Measurements from ENCODE around the gene MCM8. TPM values are rescaled to one million over a fixed set of nuclear protein-coding genes. Genes with fewer than 3 reads are reported as not detected.

Gene MCM8
- polyA plus RNA-seq, 1 donor from 2014 or later: 5.1 TPM

GRCh38 chr20:5973172-5973571 lies 22.7 kb downstream of the MCM8 start:
- Histone ChIP-seq H3K9me3 (ENCODE audit: low read length) (no peaks in the 10 kb centered on the region), H3K27ac (ENCODE audit: low read length) (no peak overlapping the region), H3K79me2 (replicated peaks; ENCODE audit: insufficient read depth, low read length) (no peaks in the 10 kb centered on the region), H2AFZ (ENCODE audit: low read depth, low read length) (no peak overlapping the region), H4K20me1 (ENCODE audit: insufficient read depth) (no peaks in the 10 kb centered on the region), H3K9me2 (ENCODE audit: insufficient read depth, low read length) (no peaks in the 10 kb centered on the region), H3F3A (ENCODE audit: insufficient read depth, low read length, poor library complexity, severe bottlenecking) (no peaks in the 10 kb centered on the region), H3K4me2 (ENCODE audit: low read length) (no peak overlapping the region), H3K36me3 (ENCODE audit: insufficient read depth, low read length) (no peaks in the 10 kb centered on the region), H3K4me3 (ENCODE audit: low read length) (no peak overlapping the region), H3K9ac (ENCODE audit: low read length) (no peak overlapping the region), H3K27me3 (ENCODE audit: insufficient read depth, low read depth, low read length) (no peaks in the 10 kb centered on the region)
- no peak for TF ChIP-seq EP300 (conservative IDR thresholded peaks at IDR 0.05; ENCODE audit: poor library complexity, severe bottlenecking)
- no peak for TF ChIP-seq REST (IDR thresholded peaks at IDR 0.05; ENCODE audit: borderline replicate concordance)
- TF ChIP-seq SMC3 (conservative IDR thresholded peaks at IDR 0.05; ENCODE audit: poor library complexity): no peak
- no peak for TF ChIP-seq MXI1 (conservative IDR thresholded peaks at IDR 0.05; ENCODE audit: poor library complexity, severe bottlenecking)
- no peak for TF ChIP-seq TAF1 (IDR thresholded peaks at IDR 0.05; ENCODE audit: low read depth)
- TF ChIP-seq CTCF (IDR thresholded peaks at IDR 0.05; ENCODE audit: poor library complexity, severe bottlenecking): no peak
- TF ChIP-seq EZH2 (IDR thresholded peaks at IDR 0.05; ENCODE audit: borderline replicate concordance, insufficient read depth, low read length, poor library complexity, severe bottlenecking): no peak
- TF ChIP-seq POLR2AphosphoS5 (IDR thresholded peaks at IDR 0.05): no peak
- TF ChIP-seq RAD21 (conservative IDR thresholded peaks at IDR 0.05): no peak

GRCh38 chr20:5973971-5974370 lies 23.5 kb downstream of the MCM8 start:
- Histone ChIP-seq H3K36me3 (ENCODE audit: insufficient read depth, low read length) (no peaks in the 10 kb centered on the region), H3K4me2 (ENCODE audit: low read length) (no peak overlapping the region), H4K20me1 (ENCODE audit: insufficient read depth) (no peaks in the 10 kb centered on the region), H3F3A (ENCODE audit: insufficient read depth, low read length, poor library complexity, severe bottlenecking) (no peaks in the 10 kb centered on the region), H3K27me3 (ENCODE audit: insufficient read depth, low read depth, low read length) (no peaks in the 10 kb centered on the region), H3K79me2 (replicated peaks; ENCODE audit: insufficient read depth, low read length) (no peaks in the 10 kb centered on the region), H3K9ac (ENCODE audit: low read length) (no peak overlapping the region), H3K9me2 (ENCODE audit: insufficient read depth, low read length) (no peaks in the 10 kb centered on the region), H3K9me3 (ENCODE audit: low read length) (no peaks in the 10 kb centered on the region), H2AFZ (ENCODE audit: low read depth, low read length) (no peak overlapping the region), H3K27ac (ENCODE audit: low read length) (no peak overlapping the region), H3K4me3 (ENCODE audit: low read length) (no peak overlapping the region)
- no peak for TF ChIP-seq CTCF (IDR thresholded peaks at IDR 0.05; ENCODE audit: poor library complexity, severe bottlenecking)
- no peak for TF ChIP-seq RAD21 (conservative IDR thresholded peaks at IDR 0.05)
- no peak for TF ChIP-seq TAF1 (IDR thresholded peaks at IDR 0.05; ENCODE audit: low read depth)
- no peak for TF ChIP-seq POLR2AphosphoS5 (IDR thresholded peaks at IDR 0.05)
- TF ChIP-seq SMC3 (conservative IDR thresholded peaks at IDR 0.05; ENCODE audit: poor library complexity): no peak
- no peak for TF ChIP-seq MXI1 (conservative IDR thresholded peaks at IDR 0.05; ENCODE audit: poor library complexity, severe bottlenecking)
- TF ChIP-seq EZH2 (IDR thresholded peaks at IDR 0.05; ENCODE audit: borderline replicate concordance, insufficient read depth, low read length, poor library complexity, severe bottlenecking): no peak
- TF ChIP-seq REST (IDR thresholded peaks at IDR 0.05; ENCODE audit: borderline replicate concordance): no peak
- TF ChIP-seq EP300 (conservative IDR thresholded peaks at IDR 0.05; ENCODE audit: poor library complexity, severe bottlenecking): no peak
